ENCODE data around the gene PCDHGA6.

Gene PCDHGA6

DNA sequence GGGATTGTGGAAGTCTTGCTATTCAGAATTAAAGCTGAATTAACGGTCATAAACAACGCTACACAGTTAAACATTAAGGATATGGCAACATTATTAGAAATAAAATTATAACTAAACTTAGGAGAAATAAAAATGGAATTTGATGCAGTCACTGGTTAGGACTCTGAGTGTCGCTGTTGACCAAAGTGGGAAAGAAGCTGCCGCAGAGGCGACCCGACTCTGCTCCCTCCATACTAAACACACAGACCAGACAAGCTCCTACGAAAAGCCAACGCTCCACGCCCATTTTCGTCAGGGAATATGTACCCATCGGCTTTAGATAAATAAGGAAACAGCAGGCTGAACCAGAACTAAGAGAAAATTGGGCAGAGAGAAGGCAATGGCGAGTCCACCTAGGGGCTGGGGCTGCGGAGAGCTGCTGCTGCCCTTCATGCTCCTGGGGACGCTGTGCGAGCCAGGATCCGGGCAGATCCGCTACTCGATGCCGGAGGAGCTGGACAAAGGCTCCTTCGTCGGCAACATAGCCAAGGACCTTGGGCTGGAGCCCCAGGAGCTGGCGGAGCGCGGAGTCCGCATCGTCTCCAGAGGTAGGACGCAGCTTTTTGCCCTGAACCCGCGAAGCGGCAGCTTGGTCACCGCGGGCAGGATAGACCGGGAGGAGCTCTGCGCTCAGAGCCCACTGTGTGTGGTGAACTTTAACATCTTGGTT is 9.6 kb upstream of the PCDHGA6 start, which contains the start of gene PCDHGA5:
TSS of gene PCDHGA5 (plus strand) at position 211 of the 709 bp plus-strand sequence. CDS start at position 380, 169 bp downstream.
- Histone ChIP-seq H3K27ac (replicated peaks) (no peak within 1 kb of the TSS), H3K4me3 (replicated peaks; ENCODE audit: insufficient read depth, low read length) (peak within 1 kb of the TSS; percentile 16), H3K27me3 (ENCODE audit: insufficient read depth, poor library complexity, severe bottlenecking) (no peaks in the 10 kb centered on the region)
- TF ChIP-seq POLR2AphosphoS5 (IDR thresholded peaks at IDR 0.05; ENCODE audit: low read depth): no peak
- DNase-seq (ENCODE audit: low read depth in 1 of 2, low spot score in 1 of 2): no peak

- TF ChIP-seq, protein P1, sequence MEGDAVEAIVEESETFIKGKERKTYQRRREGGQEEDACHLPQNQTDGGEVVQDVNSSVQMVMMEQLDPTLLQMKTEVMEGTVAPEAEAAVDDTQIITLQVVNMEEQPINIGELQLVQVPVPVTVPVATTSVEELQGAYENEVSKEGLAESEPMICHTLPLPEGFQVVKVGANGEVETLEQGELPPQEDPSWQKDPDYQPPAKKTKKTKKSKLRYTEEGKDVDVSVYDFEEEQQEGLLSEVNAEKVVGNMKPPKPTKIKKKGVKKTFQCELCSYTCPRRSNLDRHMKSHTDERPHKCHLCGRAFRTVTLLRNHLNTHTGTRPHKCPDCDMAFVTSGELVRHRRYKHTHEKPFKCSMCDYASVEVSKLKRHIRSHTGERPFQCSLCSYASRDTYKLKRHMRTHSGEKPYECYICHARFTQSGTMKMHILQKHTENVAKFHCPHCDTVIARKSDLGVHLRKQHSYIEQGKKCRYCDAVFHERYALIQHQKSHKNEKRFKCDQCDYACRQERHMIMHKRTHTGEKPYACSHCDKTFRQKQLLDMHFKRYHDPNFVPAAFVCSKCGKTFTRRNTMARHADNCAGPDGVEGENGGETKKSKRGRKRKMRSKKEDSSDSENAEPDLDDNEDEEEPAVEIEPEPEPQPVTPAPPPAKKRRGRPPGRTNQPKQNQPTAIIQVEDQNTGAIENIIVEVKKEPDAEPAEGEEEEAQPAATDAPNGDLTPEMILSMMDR (IDR thresholded peaks at IDR 0.05; ENCODE audit: insufficient read depth, low read length): no peak
- TF ChIP-seq SPI1 (IDR thresholded peaks at IDR 0.05; ENCODE audit: borderline replicate concordance, low read depth) (no peak), POLR2AphosphoS5 (IDR thresholded peaks at IDR 0.05; ENCODE audit: low read depth) (no peak), GABPA (IDR thresholded peaks at IDR 0.05; ENCODE audit: low read depth) (no peak)
- TF ChIP-seq, protein P2, sequence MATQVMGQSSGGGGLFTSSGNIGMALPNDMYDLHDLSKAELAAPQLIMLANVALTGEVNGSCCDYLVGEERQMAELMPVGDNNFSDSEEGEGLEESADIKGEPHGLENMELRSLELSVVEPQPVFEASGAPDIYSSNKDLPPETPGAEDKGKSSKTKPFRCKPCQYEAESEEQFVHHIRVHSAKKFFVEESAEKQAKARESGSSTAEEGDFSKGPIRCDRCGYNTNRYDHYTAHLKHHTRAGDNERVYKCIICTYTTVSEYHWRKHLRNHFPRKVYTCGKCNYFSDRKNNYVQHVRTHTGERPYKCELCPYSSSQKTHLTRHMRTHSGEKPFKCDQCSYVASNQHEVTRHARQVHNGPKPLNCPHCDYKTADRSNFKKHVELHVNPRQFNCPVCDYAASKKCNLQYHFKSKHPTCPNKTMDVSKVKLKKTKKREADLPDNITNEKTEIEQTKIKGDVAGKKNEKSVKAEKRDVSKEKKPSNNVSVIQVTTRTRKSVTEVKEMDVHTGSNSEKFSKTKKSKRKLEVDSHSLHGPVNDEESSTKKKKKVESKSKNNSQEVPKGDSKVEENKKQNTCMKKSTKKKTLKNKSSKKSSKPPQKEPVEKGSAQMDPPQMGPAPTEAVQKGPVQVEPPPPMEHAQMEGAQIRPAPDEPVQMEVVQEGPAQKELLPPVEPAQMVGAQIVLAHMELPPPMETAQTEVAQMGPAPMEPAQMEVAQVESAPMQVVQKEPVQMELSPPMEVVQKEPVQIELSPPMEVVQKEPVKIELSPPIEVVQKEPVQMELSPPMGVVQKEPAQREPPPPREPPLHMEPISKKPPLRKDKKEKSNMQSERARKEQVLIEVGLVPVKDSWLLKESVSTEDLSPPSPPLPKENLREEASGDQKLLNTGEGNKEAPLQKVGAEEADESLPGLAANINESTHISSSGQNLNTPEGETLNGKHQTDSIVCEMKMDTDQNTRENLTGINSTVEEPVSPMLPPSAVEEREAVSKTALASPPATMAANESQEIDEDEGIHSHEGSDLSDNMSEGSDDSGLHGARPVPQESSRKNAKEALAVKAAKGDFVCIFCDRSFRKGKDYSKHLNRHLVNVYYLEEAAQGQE (IDR thresholded peaks at IDR 0.05; ENCODE audit: insufficient replicate concordance, low read depth): no peak
Observed at GRCh38 chr5:141366016-141366896, 7.4 kb upstream of the PCDHGA6 start.

DNA sequence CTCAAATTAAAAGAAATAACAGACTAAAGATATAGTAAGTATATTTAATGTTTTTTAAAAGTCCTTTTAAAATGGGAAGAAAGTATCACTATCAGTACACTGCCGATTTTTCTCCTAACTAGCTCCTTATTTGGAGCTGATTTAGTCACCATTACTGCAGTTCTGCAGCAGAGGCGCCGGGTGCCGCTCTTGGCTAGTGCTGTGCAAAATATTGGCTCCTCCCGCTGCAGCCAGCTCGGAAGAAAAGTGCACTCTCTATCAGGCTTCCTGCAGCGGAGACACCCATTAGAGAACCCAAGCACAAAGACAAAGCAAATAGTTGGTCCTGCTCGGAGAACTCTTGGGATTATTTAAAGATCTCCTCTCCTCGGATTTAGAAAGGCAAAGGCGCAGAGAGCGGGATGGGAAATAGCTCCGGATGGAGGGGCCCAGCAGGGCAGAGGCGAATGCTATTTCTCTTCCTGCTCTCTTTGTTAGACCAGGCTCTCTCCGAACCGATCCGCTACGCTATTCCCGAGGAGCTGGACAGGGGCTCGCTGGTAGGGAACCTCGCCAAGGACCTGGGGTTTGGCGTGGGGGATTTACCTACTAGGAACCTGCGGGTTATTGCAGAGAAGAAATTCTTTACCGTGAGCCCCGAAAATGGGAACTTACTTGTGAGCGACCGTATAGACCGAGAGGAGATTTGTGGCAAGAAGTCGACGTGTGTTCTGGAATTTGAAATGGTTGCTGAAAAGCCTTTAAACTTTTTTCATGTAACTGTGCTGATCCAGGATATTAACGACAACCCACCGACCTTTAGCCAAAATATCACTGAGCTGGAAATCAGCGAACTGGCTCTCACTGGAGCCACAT is 3.5 kb upstream of the PCDHGA6 start, which contains the start of gene PCDHGB3:
TSS of gene PCDHGB3 (plus strand) at position 249 of the 855 bp plus-strand sequence. CDS start at position 402, 153 bp downstream.
- Histone ChIP-seq H3K27ac (replicated peaks) (no peak within 1 kb of the TSS), H3K4me3 (replicated peaks; ENCODE audit: insufficient read depth, low read length) (peak within 1 kb of the TSS; percentile 56), H3K27me3 (ENCODE audit: insufficient read depth, poor library complexity, severe bottlenecking) (no peaks in the 10 kb centered on the region)
- peak; percentile 55 to 81 for DNase-seq (ENCODE audit: low read depth in 1 of 2, low spot score in 1 of 2)
- TF ChIP-seq, protein P2 (IDR thresholded peaks at IDR 0.05; ENCODE audit: insufficient replicate concordance, low read depth): peak; percentile 27
- TF ChIP-seq, protein P1 (IDR thresholded peaks at IDR 0.05; ENCODE audit: insufficient read depth, low read length): peak; percentile 70
- TF ChIP-seq GABPA (IDR thresholded peaks at IDR 0.05; ENCODE audit: low read depth): no peak

More at GRCh38 chr5:141366016-141366896, 7.4 kb upstream of the PCDHGA6 start:
- Histone ChIP-seq H3K27me3 (ENCODE audit: insufficient read depth, poor library complexity, severe bottlenecking) (no peaks in the 10 kb centered on the region), H3K4me3 (replicated peaks; ENCODE audit: insufficient read depth, low read length) (no peak overlapping the region), H3K27ac (replicated peaks) (no peak overlapping the region)
- DNase-seq (ENCODE audit: low read depth in 1 of 2, low spot score in 1 of 2): no peak

Measured in HL-60 (cell line).